H1 (cell line): ENCODE results near the gene DENND1A. TPM values are rescaled to one million over a fixed set of nuclear protein-coding genes. Genes with fewer than 3 reads are reported as not detected.
A peak's percentile ranks its signal among the peaks of the same experiment; 100 is the strongest.

Experiments
- CTCF ChIA-PET: fragments of 300-600 bp; sonication (Branson Sonifier 250); formaldehyde crosslinking; loops from one replicate; lab custom pipeline; 2021; ENCODE audit not compliant: partially characterized antibody; lab: Charles Lee
- POLR2A ChIA-PET: fragments of 300-600 bp; sonication (Branson Sonifier 250); formaldehyde crosslinking; loops from one replicate; lab custom pipeline; 2021; ENCODE audit warnings: inconsistent platforms; ENCODE audit not compliant: partially characterized antibody; lab: Charles Lee
- DNase-seq, 2 experiments: peaks; one replicate each; pipeline versions ENCODE4 v3.0.0 to v3.0.0-alpha.2; 2010 to 2022; ENCODE audit warnings: low spot score in 2 of 2, low read depth in 1 of 2, mixed read lengths in 1 of 2
- FAIRE-seq: peaks from 2 replicates; lab custom pipeline; 2011; peaks lifted over from hg19 to GRCh38; lab: Jason Lieb, UNC
- H2AFZ ChIP-seq: 2 replicates; pipeline ENCODE4 v1.8.1; 2012; ENCODE audit warnings: low read length, inconsistent platforms
- H2AK5ac ChIP-seq: 2 replicates; pipeline ENCODE4 v1.6.1; 2013; ENCODE audit warnings: low read depth, low read length
- H2BK120ac ChIP-seq: replicated peaks from 2 replicates; pipeline ENCODE3; 2013; ENCODE audit warnings: low read depth, low read length, inconsistent platforms
- H2BK12ac ChIP-seq: 2 replicates; pipeline ENCODE4 v1.6.1; 2013; ENCODE audit warnings: low read depth, low read length
- H2BK15ac ChIP-seq: 2 replicates; pipeline ENCODE4 v1.6.1; 2013; ENCODE audit warnings: low read length
- H2BK20ac ChIP-seq: 2 replicates; pipeline ENCODE4 v1.6.1; 2013; ENCODE audit warnings: low read length
- H2BK5ac ChIP-seq: 2 replicates; pipeline ENCODE4 v1.6.1; 2013; ENCODE audit warnings: low read depth, low read length
- H3K14ac ChIP-seq: 2 replicates; pipeline ENCODE4 v1.6.1; 2013; ENCODE audit warnings: inconsistent platforms; ENCODE audit not compliant: insufficient read length
- H3K18ac ChIP-seq: 2 replicates; pipeline ENCODE4 v1.6.1; 2013; ENCODE audit warnings: low read length; ENCODE audit errors: extremely low read depth
- H3K23ac ChIP-seq: 2 replicates; pipeline ENCODE4 v1.6.1; 2013; ENCODE audit warnings: inconsistent platforms; ENCODE audit not compliant: insufficient read length
- H3K23me2 ChIP-seq: 2 replicates; pipeline ENCODE4 v1.6.1; 2013; ENCODE audit warnings: low read depth, low read length
- H3K27ac ChIP-seq: 2 replicates; pipeline ENCODE4 v1.6.1; 2011; ENCODE audit warnings: low read depth, low read length, inconsistent platforms
- H3K27me3 ChIP-seq, 4 experiments: replicated peaks in 1 of 4; 1 replicate in 1 of 4; 2 replicates in 3 of 4; pipeline versions ENCODE4 v1.6.1 to v1.8.1; 2011 to 2013; ENCODE audit warnings: low read length in 3 of 4, mild to moderate bottlenecking in 3 of 4, inconsistent platforms in 2 of 4, mixed read lengths in 2 of 4, moderate library complexity in 1 of 4; ENCODE audit not compliant: control insufficient read depth in 3 of 4, insufficient read depth in 3 of 4; ENCODE audit errors: extremely low read depth in 1 of 4
- H3K36me3 ChIP-seq, 4 experiments: 2 replicates each; pipeline versions ENCODE4 v1.6.1 to v1.8.1; 2011 to 2013; ENCODE audit warnings: mild to moderate bottlenecking in 4 of 4, low read length in 3 of 4, moderate library complexity in 2 of 4, control low read depth in 1 of 4, inconsistent platforms in 1 of 4; ENCODE audit not compliant: insufficient read depth in 4 of 4, control insufficient read depth in 2 of 4
- H3K4ac ChIP-seq: replicated peaks from 2 replicates; pipeline ENCODE3; 2013; ENCODE audit warnings: low read length, low read depth, mixed read lengths, inconsistent platforms; ENCODE audit not compliant: insufficient read length
- H3K4me1 ChIP-seq, 4 experiments: replicated peaks in 1 of 4; 1 replicate in 1 of 4; 2 replicates in 3 of 4; pipeline versions ENCODE4 v1.6.1 to v1.8.1; 2011 to 2013; ENCODE audit warnings: low read length in 3 of 4, inconsistent platforms in 2 of 4, mixed read lengths in 1 of 4; ENCODE audit not compliant: insufficient read depth in 4 of 4, control insufficient read depth in 3 of 4
- H3K4me2 ChIP-seq, 2 experiments: 2 replicates each; pipeline versions ENCODE4 v1.6.1 to v1.8.1; 2011 to 2013; ENCODE audit warnings: low read depth in 2 of 2, low read length in 2 of 2, control low read depth in 1 of 2, inconsistent platforms in 1 of 2, mild to moderate bottlenecking in 1 of 2; ENCODE audit not compliant: insufficient read depth in 1 of 2
- H3K4me3 ChIP-seq, 4 experiments: fragments of 200-600, 300-600 bp in 1 of 4; sonication (generic), shearing (Covaris generic), sonication (Bioruptor Twin) in 1 of 4; 2 replicates each; pipeline versions ENCODE4 v1.5.1 to v1.8.1; 2011 to 2016; ENCODE audit warnings: low read length in 4 of 4, low read depth in 3 of 4, control low read depth in 2 of 4, inconsistent platforms in 2 of 4, mild to moderate bottlenecking in 2 of 4, mixed read lengths in 1 of 4, moderate library complexity in 1 of 4; ENCODE audit not compliant: insufficient read depth in 2 of 4; ENCODE audit errors: extremely low read depth in 1 of 4
- H3K56ac ChIP-seq: replicated peaks from 2 replicates; pipeline ENCODE3; 2013; ENCODE audit warnings: low read depth, mild to moderate bottlenecking, mixed read lengths, low read length, inconsistent platforms; ENCODE audit not compliant: insufficient read length
- H3K79me1 ChIP-seq: 2 replicates; pipeline ENCODE4 v1.6.1; 2013; ENCODE audit warnings: low read depth, low read length, control low read depth
- H3K79me2 ChIP-seq, 2 experiments: 2 replicates each; pipeline versions ENCODE4 v1.6.1 to v1.8.1; 2012 to 2013; ENCODE audit warnings: low read length in 2 of 2, mild to moderate bottlenecking in 2 of 2, inconsistent platforms in 1 of 2; ENCODE audit not compliant: insufficient read depth in 2 of 2, control insufficient read depth in 1 of 2
- H3K9ac ChIP-seq, 4 experiments: replicated peaks in 1 of 4; 1 replicate in 1 of 4; 2 replicates in 3 of 4; pipeline versions ENCODE4 v1.6.1 to v1.8.1; 2011 to 2013; ENCODE audit warnings: low read depth in 3 of 4, low read length in 3 of 4, control low read depth in 2 of 4, mild to moderate bottlenecking in 2 of 4, moderate library complexity in 2 of 4, inconsistent platforms in 1 of 4; ENCODE audit errors: extremely low read depth in 1 of 4
- H3K9me3 ChIP-seq, 2 experiments: 2 replicates each; pipeline versions ENCODE4 v1.6.1 to v1.8.1; 2012 to 2013; ENCODE audit warnings: mild to moderate bottlenecking in 2 of 2, moderate library complexity in 2 of 2, control low read depth in 1 of 2, inconsistent platforms in 1 of 2, low read depth in 1 of 2, low read length in 1 of 2, mixed read lengths in 1 of 2; ENCODE audit not compliant: insufficient read depth in 2 of 2
- H4K20me1 ChIP-seq, 2 experiments: replicated peaks in 1 of 2; 2 replicates each; pipeline versions ENCODE3 to v1.8.1; 2011 to 2013; ENCODE audit warnings: inconsistent platforms in 2 of 2, low read length in 2 of 2, mild to moderate bottlenecking in 1 of 2; ENCODE audit not compliant: insufficient read depth in 2 of 2, control insufficient read depth in 1 of 2
- H4K5ac ChIP-seq: 2 replicates; pipeline ENCODE4 v1.6.1; 2013; ENCODE audit warnings: low read length, low read depth, mixed read lengths, inconsistent platforms; ENCODE audit not compliant: insufficient read length
- H4K8ac ChIP-seq: 2 replicates; pipeline ENCODE4 v1.8.0; 2013; ENCODE audit warnings: mild to moderate bottlenecking, moderate library complexity, low read length, inconsistent platforms; ENCODE audit not compliant: insufficient read depth; ENCODE audit errors: extremely low read depth
- H4K91ac ChIP-seq: replicated peaks from 2 replicates; pipeline ENCODE3; 2013; ENCODE audit warnings: low read length, mixed read lengths, inconsistent platforms; ENCODE audit not compliant: insufficient read length
- HDAC2 ChIP-seq, 2 experiments: fragments of 300-600 bp in 1 of 2; sonication (generic) in 1 of 2; IDR thresholded peaks; 2 replicates each; pipeline ENCODE4 v1.6.1; 2011 to 2012; ENCODE audit warnings: low read depth in 2 of 2, low read length in 2 of 2, mild to moderate bottlenecking in 2 of 2, moderate library complexity in 2 of 2, borderline replicate concordance in 1 of 2, inconsistent platforms in 1 of 2
- KDM1A ChIP-seq: fragments of 200-600, 300-600 bp; sonication (generic); IDR thresholded peaks from 2 replicates; pipeline ENCODE4 v1.7.1; 2016; ENCODE audit warnings: mild to moderate bottlenecking, low read length, borderline replicate concordance
- SAP30 ChIP-seq: fragments of 300-600 bp; sonication (generic); IDR thresholded peaks from 2 replicates; pipeline ENCODE4 v1.7.1; 2012; ENCODE audit warnings: low read length, moderate library complexity, mild to moderate bottlenecking, inconsistent platforms; ENCODE audit not compliant: insufficient read depth, insufficient replicate concordance
- WGBS, 2 experiments: shearing (Covaris generic) in 1 of 2; methylation state at CpG; one replicate each; pipeline versions ENCODE4 v1.1.6 to v1.1.7; 2013 to 2015; ENCODE audit warnings: low lambda C conversion rate in 2 of 2, mixed read lengths in 2 of 2, inconsistent platforms in 1 of 2, low coverage in 1 of 2, missing lambda C conversion rate in 1 of 2; ENCODE audit not compliant: insufficient replicate concordance in 2 of 2, insufficient coverage in 1 of 2, insufficient read length in 1 of 2; ENCODE audit errors: extremely low coverage in 1 of 2, missing lambda C conversion rate in 1 of 2; 5-methylcytosine and 5-hydroxymethylcytosine counted together
- polyA plus RNA-seq, 7 experiments: library from polyadenylated mRNA; depleted of rRNA in 3 of 7; stranded (reverse) in 5 of 7; unstranded in 2 of 7; fragments of >200 nt in 5 of 7; fragments of 200-250 nt in 2 of 7; gene quantifications; 1 replicate in 5 of 7; 2 replicates in 1 of 7; 4 replicates in 1 of 7; pipeline versions ENCODE4 v1.2.1 to v1.2.3, GENCODE V29; 2011 to 2013; ENCODE audit warnings: missing spikeins in 2 of 7, mixed read lengths in 2 of 7
- total RNA-seq: library from RNA; stranded (reverse); fragmentation: NEBNext Ultra II Directional; extraction: Animal tissue kit (Norgen Biotek cat#: 25700); gene quantifications from 2 replicates; pipeline ENCODE4 v1.2.1, GENCODE V29; 2021

Gene DENND1A
- total and polyA plus RNA-seq, 2 of the 8 experiments (the other 6 are each of a cell fraction or from before 2014, with no cell fraction given) = 24.1 to 26.4 TPM

- Histone ChIP-seq H2BK20ac (no peak overlapping the region), H3K4me1 (peaks cover 0 to 21% (median 6%) of the 10 kb centered on the region in 4 experiments; a peak in 5 of 7 replicates), H2BK120ac (no peak overlapping the region), H3K4me3 (no peak overlapping the region), H3K27ac (no peak overlapping the region), H2BK5ac (no peak overlapping the region), H4K5ac (no peak overlapping the region), H3K79me2 (no peaks in the 10 kb centered on the region), H3K27me3 (no peaks in the 10 kb centered on the region; a peak in 1 of 7 replicates), H3K36me3 (no peaks in the 10 kb centered on the region; a peak in 1 of 8 replicates), H3K14ac (no peak overlapping the region), H3K23ac (no peak overlapping the region), H3K9ac (no peak overlapping the region), H4K20me1 (no peaks in the 10 kb centered on the region), H2BK15ac (no peak overlapping the region), H2AK5ac (no peak overlapping the region), H2AFZ (no peak overlapping the region), H3K9me3 (no peaks in the 10 kb centered on the region; a peak in 1 of 4 replicates), H3K56ac (no peak overlapping the region), H3K18ac (no peak overlapping the region), H3K79me1 (no peaks in the 10 kb centered on the region), H4K91ac (no peak overlapping the region), H3K4ac (no peak overlapping the region), H3K23me2 (no peaks in the 10 kb centered on the region; the same call in 1 of the 2 replicates), H2BK12ac (no peak overlapping the region), H3K4me2 (no peak overlapping the region), H4K8ac (no peak overlapping the region)
- ChIA-PET CTCF (interaction anchor here (0.8 to 29.0 kb wide), 6 partner anchors 9 to 683 kb away, joined by 3 to 668 read pairs (median 4); partner anchors contain the start of gene CRB2), POLR2A (interaction anchor here (0.8 kb wide), 1 partner anchor 19 kb away, joined by 4 read pairs; no protein-coding TSS in a partner anchor)
- DNase-seq (no peak), FAIRE-seq (no peak)
- TF ChIP-seq SAP30 (no peak), KDM1A (peak; percentile 86; the same call in 1 of the 2 replicates), HDAC2 (IDR thresholded peaks at IDR 0.05; ENCODE audit: borderline replicate concordance in 1 of 2, low read depth in 2 of 2, low read length in 2 of 2) (peak in 1 of 2 experiments; percentile 51; a peak in 1 of 4 replicates)
- WGBS, 2 experiments = 91% methylated on average over 5 of the region's 5 CpGs; no CpG with 5 or more reads in 1 of the 2 experiments
Measured at GRCh38 chr9:123391233-123391632, 538.7 kb downstream of the DENND1A start.
